ENCODE results near the gene PRKN. TPM values are rescaled to one million over a fixed set of nuclear protein-coding genes. Genes with fewer than 3 reads are reported as not detected.

Gene PRKN
- total RNA-seq, 4 donors from 2014 or later = 4.4 to 669 (median 10.5) TPM

- Histone ChIP-seq H3K36me3 (no peaks in the 10 kb centered on the region), H3K4me3 (no peak overlapping the region), H3K4me1 (peaks cover 0 to 5% (median 0%) of the 10 kb centered on the region in 4 donors), H3K9me3 (no peaks in the 10 kb centered on the region), H3K27ac (no peak overlapping the region), H3K27me3 (no peaks in the 10 kb centered on the region)
- DNase-seq = no peak
- TF ChIP-seq POLR2A (IDR thresholded peaks at IDR 0.05) = no peak
- TF ChIP-seq, protein P1, sequence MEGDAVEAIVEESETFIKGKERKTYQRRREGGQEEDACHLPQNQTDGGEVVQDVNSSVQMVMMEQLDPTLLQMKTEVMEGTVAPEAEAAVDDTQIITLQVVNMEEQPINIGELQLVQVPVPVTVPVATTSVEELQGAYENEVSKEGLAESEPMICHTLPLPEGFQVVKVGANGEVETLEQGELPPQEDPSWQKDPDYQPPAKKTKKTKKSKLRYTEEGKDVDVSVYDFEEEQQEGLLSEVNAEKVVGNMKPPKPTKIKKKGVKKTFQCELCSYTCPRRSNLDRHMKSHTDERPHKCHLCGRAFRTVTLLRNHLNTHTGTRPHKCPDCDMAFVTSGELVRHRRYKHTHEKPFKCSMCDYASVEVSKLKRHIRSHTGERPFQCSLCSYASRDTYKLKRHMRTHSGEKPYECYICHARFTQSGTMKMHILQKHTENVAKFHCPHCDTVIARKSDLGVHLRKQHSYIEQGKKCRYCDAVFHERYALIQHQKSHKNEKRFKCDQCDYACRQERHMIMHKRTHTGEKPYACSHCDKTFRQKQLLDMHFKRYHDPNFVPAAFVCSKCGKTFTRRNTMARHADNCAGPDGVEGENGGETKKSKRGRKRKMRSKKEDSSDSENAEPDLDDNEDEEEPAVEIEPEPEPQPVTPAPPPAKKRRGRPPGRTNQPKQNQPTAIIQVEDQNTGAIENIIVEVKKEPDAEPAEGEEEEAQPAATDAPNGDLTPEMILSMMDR (IDR thresholded peaks at IDR 0.05) = no peak
These were observed 548.2 kb downstream of the PRKN start for GRCh38 chr6:162179196-162179951.

DNA sequence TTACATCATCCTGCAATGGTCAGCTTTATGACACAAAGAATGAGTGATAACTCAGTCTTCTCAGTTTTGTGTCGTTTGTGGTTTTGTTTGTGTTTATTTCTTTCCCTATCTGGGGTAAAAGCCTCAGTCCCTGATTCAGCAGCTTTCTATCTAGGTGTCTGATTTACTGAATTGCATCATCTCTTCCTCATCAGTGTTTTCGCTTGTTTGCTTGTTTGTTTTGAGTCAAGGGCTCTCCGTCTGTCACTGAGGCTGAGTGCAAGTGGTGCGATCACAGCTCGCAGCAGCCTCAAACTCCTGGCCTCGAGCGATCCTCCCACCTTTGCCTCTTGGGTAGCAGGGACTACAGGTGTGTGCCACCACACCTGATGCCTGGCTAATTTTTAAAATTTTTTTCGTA, 548.9 kb downstream of the PRKN start:
- Histone ChIP-seq H3K27me3 (no peaks in the 10 kb centered on the region), H3K27ac (no peak overlapping the region), H3K9me3 (no peaks in the 10 kb centered on the region), H3K4me3 (no peak overlapping the region), H3K36me3 (no peaks in the 10 kb centered on the region), H3K4me1 (peaks cover 0 to 5% (median 0%) of the 10 kb centered on the region in 4 donors)
- DNase-seq = no peak
- no peak for TF ChIP-seq POLR2A (IDR thresholded peaks at IDR 0.05)
- TF ChIP-seq, protein P1 (IDR thresholded peaks at IDR 0.05) = no peak

DNA sequence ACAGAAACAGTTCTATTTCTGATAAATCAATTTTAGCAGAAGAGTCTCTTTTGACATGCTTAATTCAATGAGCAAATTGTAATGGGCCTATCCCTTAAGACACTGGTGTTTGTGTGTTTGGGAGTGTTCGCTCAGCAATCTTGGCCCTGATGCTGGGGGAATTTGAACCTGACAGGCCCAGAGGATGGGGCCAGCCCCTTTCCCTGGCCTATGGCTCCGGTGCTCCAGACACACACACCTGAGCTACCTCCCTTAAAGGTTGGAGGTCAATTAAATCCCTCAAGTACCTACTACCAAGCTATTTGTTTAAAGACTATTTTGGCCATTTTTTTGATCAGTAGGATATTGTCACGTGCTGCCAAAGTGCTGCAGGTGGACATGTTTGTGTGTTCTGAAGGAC, 549.3 kb downstream of the PRKN start:
- H3K4me1 ChIP-seq = peaks cover 0 to 5% (median 0%) of the 10 kb centered on the region in 4 donors
- no peak overlapping the region for H3K27ac ChIP-seq
- H3K9me3 ChIP-seq = no peaks in the 10 kb centered on the region
- no peaks in the 10 kb centered on the region for H3K36me3 ChIP-seq
- no peaks in the 10 kb centered on the region for H3K27me3 ChIP-seq
- TF ChIP-seq, protein P1 (IDR thresholded peaks at IDR 0.05) = no peak
- TF ChIP-seq POLR2A (IDR thresholded peaks at IDR 0.05) = no peak
- no peak overlapping the region for H3K4me3 ChIP-seq
- DNase-seq = no peak

GRCh38 chr6:162177746-162178145, 549.8 kb downstream of the PRKN start:
- H3K27me3 ChIP-seq = no peaks in the 10 kb centered on the region
- H3K4me1 ChIP-seq = peaks cover 0 to 5% (median 0%) of the 10 kb centered on the region in 4 donors
- H3K9me3 ChIP-seq = no peaks in the 10 kb centered on the region
- no peak for TF ChIP-seq POLR2A (IDR thresholded peaks at IDR 0.05)
- TF ChIP-seq, protein P1 (IDR thresholded peaks at IDR 0.05) = no peak
- no peak for DNase-seq
- no peak overlapping the region for H3K4me3 ChIP-seq
- H3K27ac ChIP-seq = no peak overlapping the region
- H3K36me3 ChIP-seq = no peaks in the 10 kb centered on the region

DNA sequence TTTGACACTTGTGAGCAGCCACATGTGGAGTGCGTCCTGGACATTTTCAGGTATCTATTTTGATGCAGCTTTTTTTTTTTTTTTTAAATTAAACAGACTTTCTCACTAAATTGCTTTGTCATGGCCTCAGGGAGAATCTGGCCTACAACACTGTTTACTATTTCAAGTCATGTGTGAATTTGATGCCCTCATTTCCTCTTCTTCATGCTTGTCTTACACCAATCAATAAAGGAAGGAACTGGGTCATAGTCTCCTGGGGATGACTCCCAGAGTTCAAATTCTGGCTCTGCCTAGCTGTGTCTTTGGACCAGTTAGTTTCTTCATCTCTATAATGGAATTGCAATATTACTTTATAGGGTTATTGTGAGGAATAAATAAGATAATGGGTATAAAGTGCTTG, 554.1 kb downstream of the PRKN start:
- H3K9me3 ChIP-seq = no peaks in the 10 kb centered on the region
- no peak overlapping the region for H3K27ac ChIP-seq
- H3K36me3 ChIP-seq = no peaks in the 10 kb centered on the region
- H3K4me1 ChIP-seq = no peaks in the 10 kb centered on the region
- TF ChIP-seq POLR2A (IDR thresholded peaks at IDR 0.05) = no peak
- TF ChIP-seq, protein P1 (IDR thresholded peaks at IDR 0.05) = no peak
- no peaks in the 10 kb centered on the region for H3K27me3 ChIP-seq
- DNase-seq = no peak
- H3K4me3 ChIP-seq = no peak overlapping the region
